ENCODE results near the gene RHOBTB3.
A peak's percentile ranks its signal among the peaks of the same experiment; 100 is the strongest.

RHOBTB3 gene

DNA sequence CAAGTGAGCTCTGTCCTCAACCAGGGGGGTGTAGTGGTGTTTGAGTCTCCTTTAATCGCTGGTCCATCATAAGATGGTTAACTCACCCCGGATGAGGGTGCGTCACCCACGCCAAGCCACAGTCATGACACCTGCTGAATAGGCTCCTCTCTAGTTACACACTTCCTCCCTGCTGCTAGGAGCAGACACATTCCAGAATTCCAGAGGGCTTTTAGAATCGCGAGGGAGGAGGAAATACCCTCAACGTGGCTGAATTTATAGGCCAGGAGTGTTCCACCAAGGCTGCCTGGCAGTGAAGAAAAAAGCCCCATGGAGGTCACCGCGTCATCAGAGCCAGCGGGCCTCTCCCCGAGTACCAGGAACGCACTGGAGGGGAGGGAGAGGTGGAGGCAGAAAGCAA lies 86.3 kb downstream of the RHOBTB3 start:
- Histone ChIP-seq H3K4me3 (ENCODE audit: low read length, poor library complexity, severe bottlenecking) (peak overlapping the region; percentile 93), H3K9ac (ENCODE audit: low read depth, low read length, poor library complexity, severe bottlenecking) (peak overlapping the region; percentile 97), H4K20me1 (ENCODE audit: insufficient read depth, low read length, poor library complexity, severe bottlenecking) (peaks cover 69% of the 10 kb centered on the region), H3K4me1 (ENCODE audit: insufficient read depth, low read length, poor library complexity, severe bottlenecking) (peaks cover 70% of the 10 kb centered on the region), H3K79me2 (ENCODE audit: insufficient read depth, low read length) (peaks cover 97% of the 10 kb centered on the region), H3K9me3 (ENCODE audit: insufficient read depth, low read depth, low read length) (no peaks in the 10 kb centered on the region), H3K9me2 (replicated peaks; ENCODE audit: low read depth, low read length) (no peaks in the 10 kb centered on the region), H3K4me2 (ENCODE audit: low read depth, low read length, poor library complexity, severe bottlenecking) (peak overlapping the region; percentile 87), H3K27me3 (ENCODE audit: insufficient read depth, low read length, poor library complexity, severe bottlenecking) (no peaks in the 10 kb centered on the region), H3F3A (ENCODE audit: low read depth) (no peaks in the 10 kb centered on the region; the same call in 1 of the 2 replicates), H2AFZ (ENCODE audit: low read length) (no peak overlapping the region), H3K36me3 (ENCODE audit: insufficient read depth, low read length) (peaks cover 37% of the 10 kb centered on the region)
- TF ChIP-seq CTCF (conservative IDR thresholded peaks at IDR 0.05; ENCODE audit: low read length) (no peak), EZH2phosphoT487 (IDR thresholded peaks at IDR 0.05; ENCODE audit: borderline replicate concordance) (no peak)

- Histone ChIP-seq H3F3A (ENCODE audit: low read depth) (no peaks in the 10 kb centered on the region; the same call in 1 of the 2 replicates), H3K9me3 (ENCODE audit: insufficient read depth, low read depth, low read length) (no peaks in the 10 kb centered on the region), H3K27me3 (ENCODE audit: insufficient read depth, low read length, poor library complexity, severe bottlenecking) (no peaks in the 10 kb centered on the region), H3K4me3 (ENCODE audit: low read length, poor library complexity, severe bottlenecking) (peak overlapping the region; percentile 93), H3K9me2 (replicated peaks; ENCODE audit: low read depth, low read length) (no peaks in the 10 kb centered on the region), H3K4me2 (ENCODE audit: low read depth, low read length, poor library complexity, severe bottlenecking) (peak overlapping the region; percentile 87), H3K36me3 (ENCODE audit: insufficient read depth, low read length) (peaks cover 34% of the 10 kb centered on the region), H3K9ac (ENCODE audit: low read depth, low read length, poor library complexity, severe bottlenecking) (peak overlapping the region; percentile 97), H3K4me1 (ENCODE audit: insufficient read depth, low read length, poor library complexity, severe bottlenecking) (peaks cover 71% of the 10 kb centered on the region), H3K79me2 (ENCODE audit: insufficient read depth, low read length) (peaks cover 96% of the 10 kb centered on the region), H4K20me1 (ENCODE audit: insufficient read depth, low read length, poor library complexity, severe bottlenecking) (peaks cover 65% of the 10 kb centered on the region), H2AFZ (ENCODE audit: low read length) (no peak overlapping the region)
- TF ChIP-seq CTCF (conservative IDR thresholded peaks at IDR 0.05; ENCODE audit: low read length): peak; percentile 17; the same call in 1 of the 2 replicates
- TF ChIP-seq EZH2phosphoT487 (IDR thresholded peaks at IDR 0.05; ENCODE audit: borderline replicate concordance): no peak
Observed at GRCh38 chr5:95818181-95819147, 87.3 kb downstream of the RHOBTB3 start.

DNA sequence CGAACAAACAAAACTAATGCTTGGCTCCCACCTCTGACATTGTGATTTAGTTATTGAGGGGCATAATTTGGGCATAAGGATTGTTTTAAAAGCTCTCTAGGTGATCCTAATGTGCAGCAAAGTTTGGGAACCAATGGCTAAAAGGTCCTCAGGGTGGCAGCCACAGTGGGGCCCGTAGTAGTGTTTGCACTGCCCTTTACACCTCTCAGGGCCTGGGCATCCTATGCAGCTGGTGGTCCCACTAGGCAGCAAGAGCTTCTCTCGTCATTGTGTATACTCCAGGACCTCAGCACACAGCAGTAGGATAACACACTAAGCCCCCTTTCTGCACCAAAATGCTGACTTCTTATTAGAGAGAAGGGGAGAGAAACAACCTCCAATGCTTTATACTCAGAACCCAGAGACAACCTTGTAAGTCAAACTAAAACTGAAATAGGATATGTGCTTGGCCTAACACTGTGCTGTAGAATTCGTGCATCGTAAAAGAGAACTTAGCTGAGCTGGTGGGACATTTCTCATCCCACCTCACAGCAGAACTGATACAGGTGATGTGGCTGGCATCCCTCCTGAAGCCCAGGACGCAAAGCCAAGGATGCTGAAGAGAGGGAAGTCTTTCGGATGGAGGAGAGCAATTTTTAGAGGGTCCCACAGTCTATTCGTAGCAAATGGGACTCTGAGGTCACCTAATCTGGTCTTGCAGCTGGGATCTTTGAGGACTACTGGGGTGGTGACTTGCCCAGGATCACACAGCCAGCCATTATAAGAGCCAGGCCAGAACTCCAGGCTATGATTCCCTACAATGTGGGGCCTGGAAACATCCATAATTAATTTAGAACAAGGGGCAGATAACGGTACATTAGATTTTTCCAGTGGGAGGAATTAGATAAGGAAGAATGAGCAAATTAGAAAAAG lies 90.2 kb downstream of the RHOBTB3 start:
- peak overlapping the region; percentile 93 for H3K4me3 ChIP-seq (ENCODE audit: low read length, poor library complexity, severe bottlenecking)
- peaks cover 69% of the 10 kb centered on the region for H3K79me2 ChIP-seq (ENCODE audit: insufficient read depth, low read length)
- H3K9me3 ChIP-seq (ENCODE audit: insufficient read depth, low read depth, low read length): no peaks in the 10 kb centered on the region
- H3K4me1 ChIP-seq (ENCODE audit: insufficient read depth, low read length, poor library complexity, severe bottlenecking): peaks cover 67% of the 10 kb centered on the region
- peak overlapping the region; percentile 97 for H3K9ac ChIP-seq (ENCODE audit: low read depth, low read length, poor library complexity, severe bottlenecking)
- H3F3A ChIP-seq (ENCODE audit: low read depth): peaks cover 4% of the 10 kb centered on the region; the same call in 1 of the 2 replicates
- peaks cover 8% of the 10 kb centered on the region; the same call in 1 of the 2 replicates for H3K36me3 ChIP-seq (ENCODE audit: insufficient read depth, low read length)
- TF ChIP-seq EZH2phosphoT487 (IDR thresholded peaks at IDR 0.05; ENCODE audit: borderline replicate concordance) (no peak), CTCF (conservative IDR thresholded peaks at IDR 0.05; ENCODE audit: low read length) (no peak)
- H3K9me2 ChIP-seq (replicated peaks; ENCODE audit: low read depth, low read length): no peaks in the 10 kb centered on the region
- no peak overlapping the region for H2AFZ ChIP-seq (ENCODE audit: low read length)
- H3K4me2 ChIP-seq (ENCODE audit: low read depth, low read length, poor library complexity, severe bottlenecking): peak overlapping the region; percentile 87
- H3K27me3 ChIP-seq (ENCODE audit: insufficient read depth, low read length, poor library complexity, severe bottlenecking): no peaks in the 10 kb centered on the region
- H4K20me1 ChIP-seq (ENCODE audit: insufficient read depth, low read length, poor library complexity, severe bottlenecking): peaks cover 42% of the 10 kb centered on the region
